Urinary bladder (tissue), 4 donors: ENCODE data around the gene DELE1. TPM values are rescaled to one million over a fixed set of nuclear protein-coding genes. Genes with fewer than 3 reads are reported as not detected.
A peak's percentile ranks its signal among the peaks of the same experiment; 100 is the strongest.
"Not testable (repeated sequence)": the region's sequence is repeated elsewhere in the genome, so short reads cannot be mapped to it uniquely, and the experiment has no call there.

Source experiments
- DNase-seq: peaks from one replicate; pipeline ENCODE4 v3.0.0-alpha.2; 2015; ENCODE audit errors: extremely low spot score
- H3K27ac ChIP-seq: one replicate; pipeline ENCODE4 v1.5.1; 2013; ENCODE audit warnings: low read depth, mild to moderate bottlenecking, moderate library complexity
- H3K36me3 ChIP-seq: one replicate; pipeline ENCODE4 v1.6.1; 2013; ENCODE audit warnings: mild to moderate bottlenecking, moderate library complexity; ENCODE audit not compliant: insufficient read depth
- H3K4me1 ChIP-seq: one replicate; pipeline ENCODE4 v1.6.1; 2013; ENCODE audit warnings: mild to moderate bottlenecking, moderate library complexity; ENCODE audit not compliant: insufficient read depth
- H3K4me3 ChIP-seq: one replicate; pipeline ENCODE4 v1.5.1; 2013; ENCODE audit warnings: low read depth, low read length
- WGBS: extraction: QIAGEN DNeasy Blood & Tissue Kit; methylation state at CpG from one replicate; pipeline ENCODE4 v1.1.7; 2013; 5-methylcytosine and 5-hydroxymethylcytosine counted together
- polyA plus RNA-seq: library from polyadenylated mRNA; stranded (reverse); fragments of 200-250 nt; gene quantifications from one replicate; pipeline ENCODE4 v1.2.3, GENCODE V29; 2013
- total RNA-seq: library from RNA; depleted of rRNA; stranded (reverse); fragments of >200 nt; gene quantifications from one replicate; pipeline ENCODE4 v1.2.3, GENCODE V29; 2014
- donor health status: healthy with polysubstance abuse.
- donor health status: healthy.

Gene DELE1
- total and polyA plus RNA-seq, 2 donors, result 50.5 to 55.9 TPM

DNA sequence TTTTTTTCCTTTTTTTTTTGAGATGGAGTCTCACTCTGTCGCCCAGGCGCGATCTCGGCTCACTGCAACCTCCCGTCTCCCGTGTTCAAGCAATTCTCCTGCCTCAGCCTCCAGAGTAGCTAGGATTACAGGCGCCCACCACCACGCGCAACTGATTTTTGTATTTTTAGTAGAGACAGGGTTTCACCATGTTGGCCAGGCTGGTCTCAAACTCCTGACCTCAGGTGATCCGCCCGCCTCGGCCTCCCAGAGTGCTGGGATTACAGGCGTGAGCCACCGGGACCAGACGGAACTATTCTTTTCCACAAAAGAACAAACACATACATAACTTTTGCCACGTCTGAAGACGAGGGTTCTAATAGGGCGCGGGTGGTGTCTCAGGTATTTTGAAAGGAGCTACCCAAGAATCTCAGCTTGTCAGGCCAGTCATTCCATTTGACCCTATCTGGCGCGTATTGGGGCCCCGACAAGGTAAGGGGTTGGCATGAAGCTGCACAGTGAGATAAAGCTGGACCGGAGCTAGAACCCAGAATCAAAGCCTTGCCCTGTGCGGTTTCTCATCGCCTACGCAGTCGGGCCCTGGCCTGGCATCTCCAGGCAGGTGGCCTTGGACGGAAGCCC lies 734 bp upstream of the DELE1 start:
- Histone ChIP-seq H3K27ac (peak overlapping the region; percentile 97), H3K4me3 (peak overlapping the region; percentile 56)
- H3K36me3 ChIP-seq, DNase-seq, H3K4me1 ChIP-seq: not testable (repeated sequence)
- WGBS, result 55% methylated on average over 28 of the region's 28 CpGs

DNA sequence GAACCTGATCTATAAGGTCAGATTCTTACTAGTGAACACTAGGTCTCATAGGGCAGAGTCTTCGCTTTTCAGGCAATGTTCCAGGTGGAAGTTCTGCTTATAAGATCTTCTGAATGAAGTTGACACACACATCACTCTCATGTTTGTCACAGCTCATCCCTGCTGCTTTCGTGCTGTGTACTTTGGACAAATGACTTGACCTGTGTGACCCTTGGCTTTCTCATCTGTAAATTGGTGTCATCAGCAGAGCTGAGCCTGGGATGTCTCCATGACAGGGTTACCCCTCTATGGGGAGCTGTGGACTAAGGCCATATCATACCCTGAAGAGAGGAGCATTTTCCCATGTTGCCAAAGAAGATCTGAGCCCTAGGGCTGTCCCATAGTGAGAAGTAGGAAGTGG lies 2.8 kb downstream of the DELE1 start:
- Histone ChIP-seq H3K27ac (no peak overlapping the region), H3K4me3 (no peak overlapping the region), H3K4me1 (no peaks in the 10 kb centered on the region), H3K36me3 (peaks cover 3% of the 10 kb centered on the region)
- no peak for DNase-seq
- WGBS, result 81% methylated on average over 2 of the region's 2 CpGs

- Histone ChIP-seq H3K27ac (no peak overlapping the region), H3K4me3 (no peak overlapping the region), H3K4me1 (no peaks in the 10 kb centered on the region), H3K36me3 (peaks cover 6% of the 10 kb centered on the region)
- 81% methylated on average over 8 of the region's 8 CpGs for WGBS
- no peak for DNase-seq
Observed at GRCh38 chr5:141928051-141928450, 4.4 kb downstream of the DELE1 start.

GRCh38 chr5:141929398-141930058 lies 5.9 kb downstream of the DELE1 start:
- no peak for DNase-seq
- H3K27ac ChIP-seq, result no peak overlapping the region
- no peak overlapping the region for H3K4me3 ChIP-seq
- peaks cover 6% of the 10 kb centered on the region for H3K36me3 ChIP-seq
- 96% methylated on average over 19 of the region's 19 CpGs for WGBS
- H3K4me1 ChIP-seq, result no peaks in the 10 kb centered on the region

DNA sequence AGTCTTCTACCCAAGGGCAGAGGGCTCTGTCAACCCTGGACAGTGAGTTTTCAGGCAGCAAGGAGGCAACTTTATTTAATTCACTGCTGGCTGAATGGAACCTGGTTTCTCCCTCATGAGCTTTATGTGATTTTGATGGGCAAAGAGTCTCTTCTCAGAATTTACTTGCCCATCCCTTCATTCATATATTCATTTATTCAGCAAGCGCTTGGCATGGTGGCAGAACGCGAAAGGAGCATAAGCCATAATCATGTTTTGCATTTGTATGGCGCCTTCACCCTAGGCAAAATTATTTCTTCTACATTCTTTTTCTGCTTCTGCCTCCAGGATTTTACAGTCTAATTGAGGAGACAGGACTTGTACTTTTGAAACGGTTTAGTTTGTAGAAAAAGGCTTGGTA lies 8.0 kb downstream of the DELE1 start:
- no peak for DNase-seq
- H3K4me3 ChIP-seq, result no peak overlapping the region
- H3K36me3 ChIP-seq, result peaks cover 6% of the 10 kb centered on the region
- H3K27ac ChIP-seq, result no peak overlapping the region
- 94% methylated on average over 5 of the region's 5 CpGs for WGBS
- no peaks in the 10 kb centered on the region for H3K4me1 ChIP-seq

DNA sequence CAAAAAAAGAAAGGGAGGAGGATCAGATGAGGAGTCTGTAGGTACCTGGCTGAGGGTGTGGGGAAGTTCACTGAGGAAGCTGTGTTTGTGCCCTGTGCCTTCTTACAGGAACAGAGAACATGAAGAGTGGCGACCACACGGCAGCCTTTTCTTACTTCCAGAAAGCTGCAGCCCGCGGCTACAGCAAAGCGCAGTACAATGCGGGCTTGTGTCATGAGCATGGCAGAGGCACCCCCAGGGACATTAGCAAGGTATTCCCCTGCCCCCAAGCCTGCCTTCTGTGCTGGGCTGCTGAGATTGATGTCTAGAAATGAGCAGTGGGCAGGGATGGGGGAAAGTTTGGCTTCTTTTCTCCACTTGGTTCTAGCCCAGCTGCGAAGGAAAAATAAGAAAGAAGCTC lies 9.5 kb downstream of the DELE1 start:
- H3K36me3 ChIP-seq, result peaks cover 6% of the 10 kb centered on the region
- WGBS, result 95% methylated on average over 7 of the region's 7 CpGs
- no peak overlapping the region for H3K4me3 ChIP-seq
- no peak overlapping the region for H3K27ac ChIP-seq
- no peaks in the 10 kb centered on the region for H3K4me1 ChIP-seq
- DNase-seq, result no peak

DNA sequence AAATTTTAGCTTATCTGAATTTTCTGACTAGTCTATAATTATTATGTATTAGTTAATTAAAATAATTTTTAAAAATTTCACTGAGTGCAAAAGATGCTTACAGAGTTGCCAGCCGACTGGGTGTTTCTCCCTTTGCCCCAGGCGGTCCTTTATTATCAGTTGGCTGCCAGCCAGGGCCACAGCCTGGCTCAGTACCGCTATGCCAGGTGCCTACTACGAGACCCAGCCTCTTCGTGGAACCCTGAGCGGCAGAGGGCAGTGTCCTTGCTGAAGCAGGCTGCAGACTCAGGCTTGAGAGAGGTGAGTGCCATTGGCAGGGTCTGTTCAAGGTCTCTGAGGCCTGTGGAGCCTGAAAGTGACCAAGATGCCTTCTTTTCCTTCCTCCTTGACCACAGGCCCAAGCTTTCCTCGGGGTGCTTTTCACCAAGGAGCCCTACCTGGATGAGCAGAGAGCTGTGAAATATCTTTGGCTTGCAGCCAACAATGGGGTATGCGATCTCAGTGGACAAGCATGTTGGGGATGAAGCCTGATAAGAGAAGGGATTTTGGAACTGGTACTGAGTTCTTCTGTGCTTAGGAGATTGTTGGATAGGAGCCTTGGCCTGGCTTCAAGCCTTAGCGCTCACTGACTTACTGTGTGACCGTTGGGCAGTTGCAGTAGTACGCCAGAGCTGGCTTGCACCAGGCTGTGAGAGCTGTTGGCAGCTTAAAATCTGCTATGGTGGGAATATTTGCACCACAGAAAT lies 10.6 kb downstream of the DELE1 start:
- Histone ChIP-seq H3K4me1 (no peaks in the 10 kb centered on the region), H3K36me3 (peaks cover 9% of the 10 kb centered on the region), H3K27ac (no peak overlapping the region), H3K4me3 (no peak overlapping the region)
- 51% methylated on average over 11 of the region's 11 CpGs for WGBS
- no peak for DNase-seq

DNA sequence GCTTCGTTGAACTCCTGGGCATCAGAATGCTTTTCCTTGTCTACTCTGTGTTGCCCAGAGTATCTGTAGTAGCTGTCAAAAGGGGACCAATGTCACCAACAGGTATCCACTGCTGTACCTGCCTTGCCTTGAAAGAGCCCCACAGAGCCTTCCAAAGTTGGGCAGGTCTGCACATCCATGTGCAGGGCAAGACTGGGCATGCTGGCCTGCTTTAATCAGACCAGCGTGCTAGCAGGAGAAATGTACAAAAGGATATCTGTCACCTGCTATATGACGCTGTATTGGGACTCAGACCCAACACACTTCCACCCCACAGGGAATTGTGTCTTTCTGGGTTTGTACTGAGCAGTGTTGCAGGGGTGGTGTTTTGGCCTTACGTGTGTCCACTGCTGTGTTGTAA lies 11.9 kb downstream of the DELE1 start:
- no peak for DNase-seq
- 87% methylated on average over 4 of the region's 4 CpGs for WGBS
- Histone ChIP-seq H3K4me1 (no peaks in the 10 kb centered on the region), H3K4me3 (no peak overlapping the region), H3K27ac (no peak overlapping the region), H3K36me3 (peaks cover 7% of the 10 kb centered on the region)

DNA sequence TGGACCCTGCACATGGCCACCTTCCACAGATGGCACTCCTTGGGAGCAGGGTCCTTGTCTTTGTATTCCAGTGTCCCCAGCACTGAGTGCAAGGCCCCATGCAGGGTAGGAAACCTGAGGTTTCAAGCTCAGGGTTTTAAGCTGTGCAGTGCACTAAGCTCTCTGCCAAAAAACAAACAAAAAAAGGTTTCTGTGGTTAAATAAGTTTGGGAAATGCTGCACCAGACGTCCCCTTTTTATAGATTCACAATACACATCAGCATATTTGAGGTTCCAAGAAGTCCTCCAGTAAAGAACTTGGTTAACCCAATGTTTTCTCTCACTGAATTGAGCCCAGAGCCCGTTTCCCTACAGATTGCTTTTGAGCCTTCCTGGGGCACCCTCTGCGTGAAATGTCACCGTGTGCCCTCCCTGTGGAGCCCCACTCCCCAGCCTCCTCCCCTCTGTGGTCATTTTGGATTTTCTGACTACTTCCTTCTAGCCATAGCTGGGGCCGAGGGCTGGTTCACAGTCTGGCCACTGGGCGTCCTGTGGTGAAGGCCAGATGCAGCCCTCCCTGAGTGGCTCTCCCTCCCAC lies 17.1 kb downstream of the DELE1 start:
- Histone ChIP-seq H3K27ac (peak overlapping the region; percentile 56), H3K4me1 (peaks cover 2% of the 10 kb centered on the region), H3K36me3 (peaks cover 3% of the 10 kb centered on the region), H3K4me3 (no peak overlapping the region)
- 42% methylated on average over 6 of the region's 6 CpGs for WGBS
- no peak for DNase-seq

GRCh38 chr5:141941307-141941706 lies 17.6 kb downstream of the DELE1 start:
- DNase-seq, result no peak
- Histone ChIP-seq H3K27ac (peak overlapping the region; percentile 56), H3K4me3 (no peak overlapping the region), H3K4me1 (peaks cover 2% of the 10 kb centered on the region), H3K36me3 (peaks cover 3% of the 10 kb centered on the region)
- 59% methylated on average over 6 of the region's 6 CpGs for WGBS

- Histone ChIP-seq H3K36me3 (peaks cover 3% of the 10 kb centered on the region), H3K27ac (no peak overlapping the region), H3K4me1 (peaks cover 2% of the 10 kb centered on the region), H3K4me3 (no peak overlapping the region)
- DNase-seq, result no peak
- WGBS, result 76% methylated on average over 6 of the region's 6 CpGs
Observed at GRCh38 chr5:141941779-141942178, 18.1 kb downstream of the DELE1 start.

DNA sequence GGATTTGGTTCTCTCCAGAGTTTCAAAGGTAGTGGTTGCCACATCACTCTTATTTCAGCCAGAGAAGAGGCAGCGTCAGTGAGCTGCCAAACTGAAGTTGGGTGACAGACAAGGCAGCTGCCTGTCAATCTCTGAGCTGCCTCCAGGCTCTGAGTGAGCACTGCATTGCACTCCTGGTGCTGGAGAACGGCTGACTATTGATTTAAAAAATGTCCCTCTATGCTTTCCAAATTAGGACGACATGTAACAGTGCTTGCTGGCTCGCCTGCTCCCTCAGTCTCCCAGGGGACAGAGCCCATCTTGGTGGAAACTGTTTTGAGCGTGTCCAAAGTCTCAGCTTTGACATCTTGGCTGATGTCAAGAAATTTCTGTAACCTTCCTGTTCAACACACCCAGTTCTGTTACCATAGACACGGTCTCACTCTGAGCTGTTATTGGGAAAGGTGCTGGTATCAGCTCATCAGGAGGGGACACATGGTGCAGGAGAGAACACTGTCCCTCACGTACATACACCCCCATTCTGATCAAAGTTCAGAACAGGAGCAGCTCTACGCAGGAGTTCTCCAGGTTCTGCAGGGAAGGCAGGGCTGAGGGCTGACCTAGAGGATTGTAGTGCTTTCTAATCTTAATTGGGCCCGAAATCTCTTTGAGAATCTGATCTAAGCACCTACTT lies 18.6 kb downstream of the DELE1 start:
- H3K36me3 ChIP-seq, result peaks cover 3% of the 10 kb centered on the region
- no peak overlapping the region for H3K4me3 ChIP-seq
- 75% methylated on average over 9 of the region's 9 CpGs for WGBS
- DNase-seq, result no peak
- H3K27ac ChIP-seq, result no peak overlapping the region
- peaks cover 2% of the 10 kb centered on the region for H3K4me1 ChIP-seq

DNA sequence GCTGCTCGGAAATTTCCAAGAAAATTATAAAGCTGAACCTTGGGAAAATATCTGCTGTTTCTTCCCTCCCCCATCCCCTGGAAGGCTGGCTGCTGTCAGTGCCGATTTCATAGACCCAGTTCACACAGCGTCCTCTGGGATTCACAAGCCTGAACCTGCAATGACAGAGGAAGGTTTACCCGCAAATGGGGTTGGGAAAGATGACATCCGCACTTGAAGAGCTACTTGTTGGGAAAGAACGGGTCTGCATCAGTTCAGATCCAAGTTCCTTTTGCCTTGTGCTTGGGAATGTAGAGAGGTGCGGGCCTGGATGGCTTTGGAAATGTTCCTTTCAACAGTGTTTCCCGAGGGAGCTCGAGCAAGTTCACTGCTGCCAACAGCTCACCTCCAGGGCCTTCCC lies 20.4 kb downstream of the DELE1 start:
- Histone ChIP-seq H3K36me3 (no peaks in the 10 kb centered on the region), H3K27ac (no peak overlapping the region), H3K4me3 (no peak overlapping the region), H3K4me1 (peaks cover 2% of the 10 kb centered on the region)
- DNase-seq, result no peak
- WGBS, result 74% methylated on average over 9 of the region's 9 CpGs
